Measurements from ENCODE around the gene SLC22A4. TPM values are rescaled to one million over a fixed set of nuclear protein-coding genes. Genes with fewer than 3 reads are reported as not detected.

Gene SLC22A4
- total RNA-seq, 1 donor from 2014 or later, result 2.1 TPM

DNA sequence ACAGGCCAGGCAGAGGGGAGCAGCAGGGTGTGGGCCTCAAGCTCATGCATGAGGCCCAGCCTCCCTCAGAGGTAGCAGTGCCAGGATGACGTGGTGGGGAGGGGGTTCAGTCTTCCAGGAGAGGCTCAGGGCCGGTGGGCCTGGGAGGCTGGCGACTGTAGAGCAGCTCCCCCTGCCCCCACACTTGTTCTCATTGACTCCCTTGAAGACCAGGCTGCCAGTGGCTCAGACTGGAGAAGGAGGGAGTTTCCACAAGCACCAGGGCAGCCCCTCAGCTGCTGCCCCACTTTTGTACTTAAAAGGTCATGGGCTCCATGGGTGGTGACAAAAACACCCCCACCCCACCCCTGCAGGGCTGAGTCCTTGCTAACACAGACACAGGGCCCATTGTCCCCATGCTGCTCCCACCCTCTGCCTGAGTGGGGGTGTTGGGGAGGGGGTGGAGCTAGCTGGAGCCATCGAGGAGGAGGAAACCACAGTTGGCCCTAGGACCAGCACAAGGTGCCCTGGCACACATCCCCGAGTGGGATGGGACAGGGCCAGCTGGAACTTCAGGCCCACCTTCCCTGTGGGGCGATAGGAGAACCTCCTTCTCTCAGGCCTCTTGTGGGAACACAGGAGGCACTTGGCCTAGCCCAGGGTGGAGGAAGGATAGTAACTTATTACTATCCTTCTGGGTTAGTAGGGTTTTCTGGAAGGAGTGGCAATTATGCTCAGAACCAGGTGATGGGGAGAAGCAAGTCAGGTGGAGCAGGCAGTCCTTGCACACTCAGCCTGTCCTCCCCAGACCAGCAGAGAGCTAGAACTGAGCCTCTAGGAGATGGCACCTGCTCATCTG lies 26.0 kb upstream of the SLC22A4 start:
- Mint-ChIP-seq H3K4me3 (no peak overlapping the region), H3K4me1 (peaks cover 33% of the 10 kb centered on the region)

DNA sequence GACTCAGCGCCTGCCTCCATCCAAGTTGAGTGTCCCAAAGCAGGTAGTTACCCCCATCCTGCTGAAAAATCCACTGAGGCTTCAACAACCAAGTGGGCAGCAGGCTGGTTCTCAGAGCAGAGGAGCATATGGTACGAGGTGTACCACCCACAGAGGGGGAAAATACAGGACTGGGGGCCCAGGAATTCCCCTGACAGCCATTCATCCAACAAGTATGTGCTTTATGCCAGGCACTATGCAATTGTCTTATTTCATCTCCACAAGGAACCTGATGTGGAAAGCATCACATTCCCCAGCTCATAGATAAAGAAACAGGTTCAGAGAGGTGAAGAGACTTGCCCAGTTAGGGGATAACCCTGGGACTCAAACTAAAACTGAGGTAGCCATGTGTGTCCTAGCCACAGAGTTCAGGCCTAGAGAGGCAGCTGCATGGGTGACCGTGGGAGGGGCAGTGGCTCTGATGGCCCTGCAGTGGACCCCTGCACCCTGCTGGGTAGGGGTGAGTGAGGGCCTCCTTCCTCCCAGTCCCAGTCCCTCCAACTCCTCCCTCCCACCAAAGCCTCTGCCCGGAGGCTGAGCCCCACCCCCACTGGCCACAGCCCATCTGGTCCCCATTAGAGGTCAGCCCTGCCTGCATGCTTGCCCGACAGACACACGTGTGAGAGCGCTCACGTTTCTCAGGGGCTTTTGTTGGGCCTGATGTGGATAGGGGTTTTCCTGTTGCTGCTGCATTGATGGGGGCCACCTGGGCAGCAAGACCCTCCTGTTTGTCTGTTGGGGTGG lies 25.2 kb upstream of the SLC22A4 start:
- Mint-ChIP-seq H3K27me3 (ENCODE audit: low read depth) (no peaks in the 10 kb centered on the region), H3K4me3 (no peak overlapping the region), H3K9me3 (no peaks in the 10 kb centered on the region), H3K27ac (peak overlapping the region; percentile 66), H3K4me1 (peaks cover 35% of the 10 kb centered on the region), H3K36me3 (peaks cover 22% of the 10 kb centered on the region)
- TF ChIP-seq, protein P1, sequence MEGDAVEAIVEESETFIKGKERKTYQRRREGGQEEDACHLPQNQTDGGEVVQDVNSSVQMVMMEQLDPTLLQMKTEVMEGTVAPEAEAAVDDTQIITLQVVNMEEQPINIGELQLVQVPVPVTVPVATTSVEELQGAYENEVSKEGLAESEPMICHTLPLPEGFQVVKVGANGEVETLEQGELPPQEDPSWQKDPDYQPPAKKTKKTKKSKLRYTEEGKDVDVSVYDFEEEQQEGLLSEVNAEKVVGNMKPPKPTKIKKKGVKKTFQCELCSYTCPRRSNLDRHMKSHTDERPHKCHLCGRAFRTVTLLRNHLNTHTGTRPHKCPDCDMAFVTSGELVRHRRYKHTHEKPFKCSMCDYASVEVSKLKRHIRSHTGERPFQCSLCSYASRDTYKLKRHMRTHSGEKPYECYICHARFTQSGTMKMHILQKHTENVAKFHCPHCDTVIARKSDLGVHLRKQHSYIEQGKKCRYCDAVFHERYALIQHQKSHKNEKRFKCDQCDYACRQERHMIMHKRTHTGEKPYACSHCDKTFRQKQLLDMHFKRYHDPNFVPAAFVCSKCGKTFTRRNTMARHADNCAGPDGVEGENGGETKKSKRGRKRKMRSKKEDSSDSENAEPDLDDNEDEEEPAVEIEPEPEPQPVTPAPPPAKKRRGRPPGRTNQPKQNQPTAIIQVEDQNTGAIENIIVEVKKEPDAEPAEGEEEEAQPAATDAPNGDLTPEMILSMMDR (IDR thresholded peaks at IDR 0.05; ENCODE audit: unreplicated experiment), result no peak
- DNase-seq (ENCODE audit: low spot score in 2 of 2, unreplicated experiment in 2 of 2), result peak in 1 of 2 experiments; percentile 55

More for the DNA sequence above, 26.0 kb upstream of the SLC22A4 start:
- DNase-seq (ENCODE audit: low spot score in 2 of 2, unreplicated experiment in 2 of 2), result peak in 1 of 2 experiments; percentile 34
- TF ChIP-seq, protein P1 (IDR thresholded peaks at IDR 0.05; ENCODE audit: unreplicated experiment), result no peak
- no peaks in the 10 kb centered on the region for H3K9me3 Mint-ChIP-seq
- peaks cover 22% of the 10 kb centered on the region for H3K36me3 Mint-ChIP-seq
- peak overlapping the region; percentile 56 for H3K27ac Mint-ChIP-seq
- H3K27me3 Mint-ChIP-seq (ENCODE audit: low read depth), result no peaks in the 10 kb centered on the region

DNA sequence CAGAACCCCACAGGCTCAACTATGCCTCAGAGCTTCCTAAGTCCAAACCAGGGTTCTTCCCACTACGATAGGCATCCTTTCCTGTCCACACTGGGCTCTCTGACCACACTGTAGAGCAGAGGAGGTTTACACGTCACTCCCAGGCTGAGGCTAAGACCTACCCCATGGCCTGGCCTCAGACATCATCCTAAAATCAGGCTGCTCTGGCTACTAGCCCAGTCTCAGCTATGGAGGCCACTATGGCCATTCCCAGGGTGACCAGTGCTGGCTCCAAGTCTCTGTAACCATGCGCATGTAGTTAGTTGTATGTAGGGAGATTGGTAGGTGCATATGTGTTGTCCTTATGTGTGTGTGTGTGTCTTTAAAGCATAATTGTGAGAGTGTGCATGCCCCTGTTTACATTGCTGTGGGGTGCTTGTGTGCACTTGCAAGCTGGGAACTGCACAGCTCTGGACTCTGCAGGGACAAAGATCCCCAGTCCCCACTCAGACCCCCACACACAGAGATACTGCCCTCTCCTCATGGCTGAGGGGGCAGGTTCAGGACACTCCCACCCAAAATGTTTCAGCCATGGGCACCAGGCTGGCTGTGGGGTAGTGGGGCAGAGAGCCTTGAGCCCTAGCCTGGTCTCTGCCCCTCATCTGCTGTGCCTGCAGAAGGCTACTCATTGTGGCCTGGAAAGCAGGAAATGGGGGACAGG lies 24.4 kb upstream of the SLC22A4 start:
- H3K27ac Mint-ChIP-seq, result peak overlapping the region; percentile 43
- H3K27me3 Mint-ChIP-seq (ENCODE audit: low read depth), result no peaks in the 10 kb centered on the region
- H3K4me3 Mint-ChIP-seq, result no peak overlapping the region
- peaks cover 30% of the 10 kb centered on the region for H3K4me1 Mint-ChIP-seq
- DNase-seq (ENCODE audit: low spot score in 2 of 2, unreplicated experiment in 2 of 2), result peak in 1 of 2 experiments; percentile 20
- TF ChIP-seq, protein P1 (IDR thresholded peaks at IDR 0.05; ENCODE audit: unreplicated experiment), result no peak
- H3K36me3 Mint-ChIP-seq, result peaks cover 21% of the 10 kb centered on the region
- H3K9me3 Mint-ChIP-seq, result no peaks in the 10 kb centered on the region

DNA sequence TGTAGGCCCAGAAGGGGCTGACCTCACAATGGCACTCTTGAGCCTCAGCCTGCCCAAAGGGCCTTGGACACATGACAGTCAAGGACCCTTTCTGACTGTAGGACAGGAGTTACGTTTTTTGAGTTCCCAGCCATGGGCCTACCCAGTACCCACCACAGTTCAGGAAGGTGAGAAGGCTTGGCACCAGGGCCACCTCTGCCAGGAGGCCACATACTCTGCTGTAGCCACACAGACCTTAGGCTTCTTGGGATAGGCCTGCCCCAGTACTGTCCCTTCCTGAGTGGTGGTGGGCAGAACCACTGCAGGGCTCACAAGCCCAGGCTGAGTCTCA lies 23.9 kb upstream of the SLC22A4 start:
- Mint-ChIP-seq H3K9me3 (no peaks in the 10 kb centered on the region), H3K27ac (no peak overlapping the region), H3K4me1 (peaks cover 25% of the 10 kb centered on the region), H3K36me3 (peaks cover 24% of the 10 kb centered on the region), H3K4me3 (no peak overlapping the region), H3K27me3 (ENCODE audit: low read depth) (no peaks in the 10 kb centered on the region)
- TF ChIP-seq, protein P1 (IDR thresholded peaks at IDR 0.05; ENCODE audit: unreplicated experiment), result no peak
- peak in 1 of 2 experiments; percentile 19 for DNase-seq (ENCODE audit: low spot score in 2 of 2, unreplicated experiment in 2 of 2)

DNA sequence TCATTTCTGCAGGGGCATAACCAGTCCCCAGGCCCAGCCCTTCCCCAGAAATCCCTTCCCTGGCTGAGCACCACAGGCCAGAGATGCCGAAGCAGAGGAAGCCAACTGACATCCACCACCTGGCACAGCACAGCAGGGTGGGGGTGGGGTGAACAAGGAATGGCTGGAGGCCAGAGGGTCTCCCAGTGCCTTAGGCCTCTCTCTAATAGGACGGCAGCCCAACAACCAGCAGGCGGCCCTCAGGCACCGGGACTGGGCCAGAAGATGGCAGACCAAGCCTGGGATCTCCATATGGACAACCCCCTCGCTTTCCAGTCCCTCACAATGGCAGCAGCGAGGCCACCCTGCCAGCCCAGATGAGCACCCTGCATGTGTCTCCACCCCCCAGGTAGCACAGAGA lies 23.5 kb upstream of the SLC22A4 start:
- H3K36me3 Mint-ChIP-seq, result peaks cover 26% of the 10 kb centered on the region
- no peak overlapping the region for H3K4me3 Mint-ChIP-seq
- peaks cover 21% of the 10 kb centered on the region for H3K4me1 Mint-ChIP-seq
- no peaks in the 10 kb centered on the region for H3K27me3 Mint-ChIP-seq (ENCODE audit: low read depth)
- no peaks in the 10 kb centered on the region for H3K9me3 Mint-ChIP-seq
- TF ChIP-seq, protein P1 (IDR thresholded peaks at IDR 0.05; ENCODE audit: unreplicated experiment), result no peak
- peak in 1 of 2 experiments; percentile 24 for DNase-seq (ENCODE audit: low spot score in 2 of 2, unreplicated experiment in 2 of 2)
- H3K27ac Mint-ChIP-seq, result peak overlapping the region; percentile 30
